ENCODE data around the gene RNPEP.
"Not testable (repeated sequence)": the region's sequence is repeated elsewhere in the genome, so short reads cannot be mapped to it uniquely, and the experiment has no call there.

RNPEP gene

GRCh38 chr1:201958348-201958747 lies 24.1 kb upstream of the RNPEP start:
- WGBS (ENCODE audit: insufficient coverage, insufficient read length) = no CpG with 5 or more reads among the region's 5 CpGs
- no peaks in the 10 kb centered on the region for H3K4me1 ChIP-seq (ENCODE audit: control insufficient read depth, insufficient read depth, low read length)
- H3K4me3 ChIP-seq (ENCODE audit: low read length) = no peak overlapping the region
- no peak overlapping the region for H3K27ac ChIP-seq (ENCODE audit: low read length)
- no peaks in the 10 kb centered on the region for H3K9me3 ChIP-seq (ENCODE audit: control insufficient read depth, insufficient read depth, low read length)
- DNase-seq (ENCODE audit: low read depth, low spot score) = no peak
- no peaks in the 10 kb centered on the region for H3K27me3 ChIP-seq (ENCODE audit: control insufficient read depth, insufficient read depth, low read length)
- peaks cover 11% of the 10 kb centered on the region; the same call in 1 of the 2 replicates for H3K36me3 ChIP-seq (ENCODE audit: control insufficient read depth, insufficient read depth, low read length)

DNA sequence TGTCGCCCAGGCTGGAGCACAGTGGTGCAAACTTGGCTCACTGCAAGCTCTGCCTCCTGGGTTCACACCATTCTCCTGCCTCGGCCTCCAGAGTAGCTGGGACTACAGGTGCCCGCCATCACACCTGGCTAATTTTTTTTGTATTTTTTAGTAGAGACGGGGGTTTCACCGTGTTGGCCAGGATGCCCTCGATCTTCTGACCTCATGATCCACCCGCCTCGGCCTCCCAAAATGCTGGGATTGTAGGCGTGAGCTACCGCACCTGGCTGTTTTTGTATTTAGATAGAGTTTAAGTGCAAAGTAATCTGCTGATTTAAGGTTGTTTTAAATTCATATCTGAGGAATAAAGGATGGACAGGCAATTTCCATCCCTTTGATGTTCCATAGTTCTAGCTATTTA lies 20.1 kb upstream of the RNPEP start:
- not testable (repeated sequence) for H3K27ac ChIP-seq (ENCODE audit: low read length); H3K4me1 ChIP-seq (ENCODE audit: control insufficient read depth, insufficient read depth, low read length); H3K4me3 ChIP-seq (ENCODE audit: low read length); H3K9me3 ChIP-seq (ENCODE audit: control insufficient read depth, insufficient read depth, low read length); H3K27me3 ChIP-seq (ENCODE audit: control insufficient read depth, insufficient read depth, low read length); DNase-seq (ENCODE audit: low read depth, low spot score)
- whole genome bisulfite sequencing (ENCODE audit: insufficient coverage, insufficient read length) = no CpG with 5 or more reads among the region's 10 CpGs
- peaks cover 19% of the 10 kb centered on the region for H3K36me3 ChIP-seq (ENCODE audit: control insufficient read depth, insufficient read depth, low read length)

- DNase-seq (ENCODE audit: low read depth, low spot score) = no peak
- no CpG with 5 or more reads among the region's 1 CpG for WGBS (ENCODE audit: insufficient coverage, insufficient read length)
- peaks cover 15% of the 10 kb centered on the region for H3K36me3 ChIP-seq (ENCODE audit: control insufficient read depth, insufficient read depth, low read length)
Observed at GRCh38 chr1:201964261-201964660, 18.2 kb upstream of the RNPEP start.

DNA sequence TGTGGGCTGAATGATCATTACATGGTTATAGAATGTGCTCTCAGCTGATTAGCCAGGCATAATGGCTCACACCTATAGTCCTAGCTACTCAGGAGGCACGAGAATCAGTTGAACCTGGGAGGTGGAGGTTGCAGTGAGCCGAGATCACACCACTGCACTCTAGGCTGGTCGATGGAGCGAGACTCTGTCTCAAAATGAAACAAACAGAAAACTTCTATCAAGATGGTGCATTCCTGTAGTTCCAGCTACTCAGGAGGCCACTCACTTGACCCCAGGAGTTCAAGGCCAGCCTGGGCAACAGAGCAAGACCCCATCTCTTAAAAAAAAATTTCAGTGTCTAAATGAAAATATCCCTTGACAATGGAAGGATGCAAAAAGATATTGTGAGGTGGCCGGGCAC lies 16.3 kb upstream of the RNPEP start:
- DNase-seq (ENCODE audit: low read depth, low spot score) = no peak
- WGBS (ENCODE audit: insufficient coverage, insufficient read length) = no CpG with 5 or more reads among the region's 5 CpGs
- peaks cover 15% of the 10 kb centered on the region for H3K36me3 ChIP-seq (ENCODE audit: control insufficient read depth, insufficient read depth, low read length)
- H3K4me3 ChIP-seq (ENCODE audit: low read length) = no peak overlapping the region
- no peaks in the 10 kb centered on the region for H3K9me3 ChIP-seq (ENCODE audit: control insufficient read depth, insufficient read depth, low read length)
- no peaks in the 10 kb centered on the region for H3K4me1 ChIP-seq (ENCODE audit: control insufficient read depth, insufficient read depth, low read length)
- H3K27me3 ChIP-seq (ENCODE audit: control insufficient read depth, insufficient read depth, low read length) = no peaks in the 10 kb centered on the region
- no peak overlapping the region for H3K27ac ChIP-seq (ENCODE audit: low read length)

More at GRCh38 chr1:201964261-201964660, 18.2 kb upstream of the RNPEP start:
- no peaks in the 10 kb centered on the region for H3K9me3 ChIP-seq (ENCODE audit: control insufficient read depth, insufficient read depth, low read length)
- H3K27me3 ChIP-seq (ENCODE audit: control insufficient read depth, insufficient read depth, low read length) = no peaks in the 10 kb centered on the region
- no peak overlapping the region for H3K4me3 ChIP-seq (ENCODE audit: low read length)
- no peaks in the 10 kb centered on the region for H3K4me1 ChIP-seq (ENCODE audit: control insufficient read depth, insufficient read depth, low read length)
- H3K27ac ChIP-seq (ENCODE audit: low read length) = no peak overlapping the region

DNA sequence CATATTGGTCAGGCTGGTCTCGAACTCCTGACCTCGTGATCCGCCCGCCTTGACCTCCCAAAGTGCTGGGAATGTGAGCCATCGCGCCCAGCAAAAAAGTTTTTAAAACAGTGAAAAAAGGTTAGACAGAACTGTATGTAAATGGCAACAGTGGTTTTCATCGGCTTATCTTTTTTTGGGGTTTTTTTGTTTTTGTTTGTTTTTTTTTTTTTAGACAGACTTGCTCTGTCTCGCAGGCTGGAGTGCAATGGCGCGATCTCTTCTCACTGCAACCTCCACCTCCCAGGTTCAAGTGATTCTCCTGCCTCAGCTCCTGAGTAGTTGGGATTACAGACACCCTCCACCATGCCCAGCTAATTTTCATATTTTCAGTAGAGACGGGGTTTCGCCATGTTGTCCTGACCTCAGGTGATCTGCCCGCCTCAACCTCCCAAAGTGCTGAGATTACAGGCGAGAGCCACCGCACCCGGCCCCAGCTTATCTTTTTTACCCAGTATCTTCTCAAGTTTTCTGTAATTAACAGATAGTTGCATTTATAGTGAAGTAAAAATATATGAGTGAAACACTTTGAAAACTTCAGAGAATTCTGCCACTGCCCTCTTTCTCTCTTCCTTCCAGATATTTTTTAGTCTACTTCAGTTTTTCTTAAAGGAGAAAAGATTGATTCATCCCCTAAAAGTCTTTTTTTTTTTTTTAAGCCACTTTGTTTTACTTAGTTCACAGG lies 14.1 kb upstream of the RNPEP start:
- Histone ChIP-seq H3K27ac (ENCODE audit: low read length) (no peak overlapping the region), H3K27me3 (ENCODE audit: control insufficient read depth, insufficient read depth, low read length) (no peaks in the 10 kb centered on the region), H3K36me3 (ENCODE audit: control insufficient read depth, insufficient read depth, low read length) (peaks cover 12% of the 10 kb centered on the region), H3K9me3 (ENCODE audit: control insufficient read depth, insufficient read depth, low read length) (no peaks in the 10 kb centered on the region), H3K4me3 (ENCODE audit: low read length) (no peak overlapping the region), H3K4me1 (ENCODE audit: control insufficient read depth, insufficient read depth, low read length) (no peaks in the 10 kb centered on the region)
- no peak for DNase-seq (ENCODE audit: low read depth, low spot score)
- no CpG with 5 or more reads among the region's 16 CpGs for WGBS (ENCODE audit: insufficient coverage, insufficient read length)

DNA sequence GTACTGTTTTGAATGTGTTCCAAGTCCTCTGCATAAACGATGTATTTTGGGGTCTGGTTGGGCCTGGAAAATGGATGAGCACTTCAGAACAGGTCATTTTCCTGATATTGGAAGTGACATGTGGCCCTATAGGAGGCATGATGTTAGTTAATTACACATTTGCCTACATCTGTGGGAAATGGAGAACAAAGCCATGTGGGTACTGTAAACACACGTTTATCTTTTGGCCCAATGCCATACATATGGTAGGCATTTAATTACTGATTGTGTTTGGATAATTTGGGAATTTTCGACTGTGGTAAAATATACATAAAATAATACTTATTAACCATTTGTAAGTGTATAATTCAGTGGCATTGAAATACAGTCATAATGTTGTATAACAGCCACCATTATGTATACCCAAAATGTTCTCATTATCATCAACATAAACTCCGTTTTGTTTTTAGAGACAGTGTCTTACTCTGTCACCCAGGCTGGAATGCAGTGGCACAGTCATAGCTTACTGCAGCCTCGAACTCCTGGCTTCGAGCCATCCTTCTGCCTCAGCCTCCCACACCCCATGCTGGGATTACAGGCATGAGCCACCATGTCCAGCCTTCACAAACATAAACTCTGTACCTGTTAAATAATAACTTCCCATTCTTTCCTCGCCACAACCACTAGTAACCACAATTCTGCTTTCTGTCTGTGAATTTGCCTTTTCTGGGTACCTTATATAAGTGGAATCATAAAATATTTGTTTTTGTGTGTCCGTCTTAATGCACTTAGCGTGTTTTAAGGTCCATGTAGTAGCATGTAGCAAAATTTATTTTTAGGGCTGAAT lies 11.9 kb upstream of the RNPEP start:
- no peak for DNase-seq (ENCODE audit: low read depth, low spot score)
- Histone ChIP-seq H3K4me3 (ENCODE audit: low read length) (no peak overlapping the region), H3K27ac (ENCODE audit: low read length) (no peak overlapping the region), H3K36me3 (ENCODE audit: control insufficient read depth, insufficient read depth, low read length) (peaks cover 10% of the 10 kb centered on the region), H3K4me1 (ENCODE audit: control insufficient read depth, insufficient read depth, low read length) (no peaks in the 10 kb centered on the region), H3K27me3 (ENCODE audit: control insufficient read depth, insufficient read depth, low read length) (no peaks in the 10 kb centered on the region), H3K9me3 (ENCODE audit: control insufficient read depth, insufficient read depth, low read length) (no peaks in the 10 kb centered on the region)
- no CpG with 5 or more reads among the region's 9 CpGs for WGBS (ENCODE audit: insufficient coverage, insufficient read length)

- Histone ChIP-seq H3K27ac (ENCODE audit: low read length) (no peak overlapping the region), H3K36me3 (ENCODE audit: control insufficient read depth, insufficient read depth, low read length) (no peaks in the 10 kb centered on the region), H3K27me3 (ENCODE audit: control insufficient read depth, insufficient read depth, low read length) (no peaks in the 10 kb centered on the region), H3K4me3 (ENCODE audit: low read length) (peak overlapping the region; percentile 74; the same call in 1 of the 2 replicates), H3K9me3 (ENCODE audit: control insufficient read depth, insufficient read depth, low read length) (no peaks in the 10 kb centered on the region), H3K4me1 (ENCODE audit: control insufficient read depth, insufficient read depth, low read length) (no peaks in the 10 kb centered on the region)
- no CpG with 5 or more reads among the region's 31 CpGs for WGBS (ENCODE audit: insufficient coverage, insufficient read length)
- DNase-seq (ENCODE audit: low read depth, low spot score) = no peak
Observed at GRCh38 chr1:201982082-201982622, 296 bp upstream of the RNPEP start.

- Histone ChIP-seq H3K4me3 (ENCODE audit: low read length) (peak overlapping the region; percentile 74), H3K27me3 (ENCODE audit: control insufficient read depth, insufficient read depth, low read length) (no peaks in the 10 kb centered on the region), H3K9me3 (ENCODE audit: control insufficient read depth, insufficient read depth, low read length) (no peaks in the 10 kb centered on the region), H3K27ac (ENCODE audit: low read length) (no peak overlapping the region), H3K4me1 (ENCODE audit: control insufficient read depth, insufficient read depth, low read length) (no peaks in the 10 kb centered on the region), H3K36me3 (ENCODE audit: control insufficient read depth, insufficient read depth, low read length) (no peaks in the 10 kb centered on the region)
- no peak for DNase-seq (ENCODE audit: low read depth, low spot score)
- WGBS (ENCODE audit: insufficient coverage, insufficient read length) = no CpG with 5 or more reads among the region's 11 CpGs
Observed at GRCh38 chr1:201983380-201983805, 945 bp downstream of the RNPEP start.

GRCh38 chr1:201984446-201984845 lies 2.0 kb downstream of the RNPEP start:
- H3K4me3 ChIP-seq (ENCODE audit: low read length) = no peak overlapping the region
- WGBS (ENCODE audit: insufficient coverage, insufficient read length) = no CpG with 5 or more reads among the region's 3 CpGs
- no peak for DNase-seq (ENCODE audit: low read depth, low spot score)
- H3K27me3 ChIP-seq (ENCODE audit: control insufficient read depth, insufficient read depth, low read length) = no peaks in the 10 kb centered on the region
- H3K27ac ChIP-seq (ENCODE audit: low read length) = no peak overlapping the region
- no peaks in the 10 kb centered on the region for H3K9me3 ChIP-seq (ENCODE audit: control insufficient read depth, insufficient read depth, low read length)
- peaks cover under 1% of the 10 kb centered on the region; the same call in 1 of the 2 replicates for H3K36me3 ChIP-seq (ENCODE audit: control insufficient read depth, insufficient read depth, low read length)
- H3K4me1 ChIP-seq (ENCODE audit: control insufficient read depth, insufficient read depth, low read length) = no peaks in the 10 kb centered on the region

DNA sequence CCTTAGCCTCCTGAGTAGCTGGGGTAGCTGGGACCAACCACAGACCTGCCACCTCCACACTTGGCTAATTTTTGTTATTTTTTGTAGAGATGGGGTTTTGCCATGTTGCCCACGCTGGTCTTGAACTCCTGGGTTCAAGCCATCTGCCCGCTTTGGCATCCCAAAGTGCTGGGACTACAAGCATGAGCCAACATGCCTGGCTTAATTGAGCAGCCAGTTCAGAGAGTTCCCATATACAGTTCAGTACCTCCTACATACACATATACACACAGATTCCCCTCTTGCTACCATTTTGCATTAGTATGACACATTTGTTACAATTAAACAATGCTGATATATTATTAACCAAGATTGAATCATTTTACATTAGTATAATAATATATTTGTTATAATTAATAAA lies 2.9 kb downstream of the RNPEP start:
- no CpG with 5 or more reads among the region's 2 CpGs for WGBS (ENCODE audit: insufficient coverage, insufficient read length)
- H3K27me3 ChIP-seq (ENCODE audit: control insufficient read depth, insufficient read depth, low read length) = no peaks in the 10 kb centered on the region

More for the DNA sequence above, 2.9 kb downstream of the RNPEP start:
- no peaks in the 10 kb centered on the region for H3K4me1 ChIP-seq (ENCODE audit: control insufficient read depth, insufficient read depth, low read length)
- H3K4me3 ChIP-seq (ENCODE audit: low read length) = no peak overlapping the region
- H3K36me3 ChIP-seq (ENCODE audit: control insufficient read depth, insufficient read depth, low read length) = peaks cover 6% of the 10 kb centered on the region; the same call in 1 of the 2 replicates
- H3K27ac ChIP-seq (ENCODE audit: low read length) = no peak overlapping the region
- no peaks in the 10 kb centered on the region for H3K9me3 ChIP-seq (ENCODE audit: control insufficient read depth, insufficient read depth, low read length)
- no peak for DNase-seq (ENCODE audit: low read depth, low spot score)
